ENCODE measurements around the gene SPDYE6.
"Not testable (repeated sequence)": the region's sequence is repeated elsewhere in the genome, so short reads cannot be mapped to it uniquely, and the experiment has no call there.

The SPDYE6 gene

DNA sequence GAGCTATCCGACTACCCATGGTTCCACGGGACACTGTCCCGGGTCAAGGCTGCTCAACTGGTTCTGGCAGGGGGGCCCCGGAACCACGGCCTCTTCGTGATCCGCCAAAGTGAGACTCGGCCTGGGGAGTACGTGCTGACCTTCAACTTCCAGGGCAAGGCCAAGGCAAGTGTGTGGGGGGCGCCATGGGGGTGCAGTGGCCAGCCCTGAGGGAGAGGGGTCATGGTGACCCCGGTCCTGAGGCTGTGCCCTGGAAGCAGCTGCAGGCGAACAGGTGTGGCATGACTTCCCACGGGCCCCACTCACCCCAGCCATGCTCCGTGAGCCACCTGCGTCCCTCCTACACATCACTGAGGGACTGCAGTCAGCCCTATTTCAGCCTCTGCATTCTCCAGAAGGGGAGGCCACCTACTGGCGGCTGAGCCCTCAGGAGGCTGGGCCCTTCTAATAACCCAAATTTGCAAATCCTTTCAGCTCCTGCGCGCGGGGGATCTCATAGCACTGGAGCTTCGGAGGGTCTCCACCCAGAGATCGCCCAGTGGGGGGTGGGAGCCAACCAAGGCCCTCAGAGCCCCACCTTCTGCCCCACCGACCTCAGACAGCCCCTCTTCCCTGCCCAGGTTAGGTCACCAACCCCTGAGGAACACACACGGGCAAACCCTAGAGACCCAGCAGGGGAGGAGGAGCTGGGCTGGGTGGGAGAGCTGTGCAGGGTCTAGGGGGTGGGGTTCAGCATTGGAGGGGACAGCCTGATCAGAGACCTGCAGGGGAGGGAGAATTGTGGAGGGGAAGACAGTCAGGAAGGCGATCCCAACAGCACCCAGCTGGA, 38.8 kb downstream of the SPDYE6 start:
- peak; percentile 60 for DNase-seq (ENCODE audit: low spot score)

DNA sequence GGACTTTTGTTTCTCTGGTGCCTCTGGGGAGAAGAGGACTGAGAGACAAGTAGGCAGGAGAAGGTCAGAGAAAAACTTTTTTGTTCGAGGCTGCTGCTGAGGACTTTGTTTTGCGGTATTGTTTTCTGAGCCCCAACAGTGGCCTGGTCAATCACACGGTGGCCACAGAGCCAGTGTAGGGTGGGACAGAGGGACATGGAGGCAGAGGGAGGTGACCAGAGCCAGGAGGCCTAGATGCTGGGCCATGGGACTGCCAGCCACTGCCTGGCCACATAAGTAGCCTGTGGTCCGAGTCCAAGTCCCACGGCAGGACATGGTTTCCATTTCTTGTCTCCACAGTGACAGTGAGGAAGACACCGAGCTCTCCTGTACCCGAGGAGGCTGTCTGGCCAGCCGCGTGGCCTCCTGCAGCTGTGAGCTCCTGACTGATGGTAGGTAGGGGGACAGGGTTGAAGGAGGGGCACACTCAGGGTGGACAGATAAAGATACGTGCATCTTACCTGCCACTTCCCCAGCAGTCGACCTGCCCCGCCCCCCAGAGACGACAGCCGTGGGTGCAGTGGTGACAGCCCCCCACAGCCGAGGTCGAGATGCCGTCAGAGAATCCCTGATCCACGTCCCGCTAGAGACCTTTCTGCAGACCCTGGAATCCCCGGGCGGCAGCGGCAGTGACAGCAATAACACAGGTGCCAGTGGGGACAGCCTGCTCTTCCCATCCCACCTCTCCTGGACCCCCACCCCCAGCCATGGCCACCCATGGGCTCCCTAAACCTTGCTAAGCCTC, 42.1 kb downstream of the SPDYE6 start:
- DNase-seq (ENCODE audit: low spot score), result no peak

DNA sequence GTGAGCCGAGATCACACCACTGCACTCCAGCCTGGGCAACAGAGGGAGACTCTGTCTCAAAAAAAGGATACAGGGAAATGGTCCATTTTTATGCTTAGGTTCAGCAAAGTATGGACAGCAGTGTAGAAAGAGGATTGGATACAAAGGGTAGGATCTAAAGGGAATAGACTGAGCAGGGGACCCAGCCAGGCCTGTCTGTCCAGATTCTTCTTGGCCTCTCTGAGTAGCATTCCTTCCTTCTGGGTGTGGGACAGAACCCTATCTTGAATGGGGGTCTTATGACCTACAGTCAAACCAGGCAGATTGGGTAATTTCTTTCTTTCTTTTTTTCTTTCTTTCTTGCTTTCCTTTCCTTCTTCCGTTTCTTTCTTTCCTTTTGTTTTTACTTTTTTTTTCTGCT, 43.9 kb downstream of the SPDYE6 start:
- no peak for DNase-seq (ENCODE audit: low spot score)

GRCh38 chr7:102310414-102310815, 45.8 kb downstream of the SPDYE6 start:
- peak; percentile 94 for DNase-seq (ENCODE audit: low spot score)

- DNase-seq (ENCODE audit: low spot score), result no peak
Measured at GRCh38 chr7:102306916-102307677, 49.1 kb downstream of the SPDYE6 start.

DNA sequence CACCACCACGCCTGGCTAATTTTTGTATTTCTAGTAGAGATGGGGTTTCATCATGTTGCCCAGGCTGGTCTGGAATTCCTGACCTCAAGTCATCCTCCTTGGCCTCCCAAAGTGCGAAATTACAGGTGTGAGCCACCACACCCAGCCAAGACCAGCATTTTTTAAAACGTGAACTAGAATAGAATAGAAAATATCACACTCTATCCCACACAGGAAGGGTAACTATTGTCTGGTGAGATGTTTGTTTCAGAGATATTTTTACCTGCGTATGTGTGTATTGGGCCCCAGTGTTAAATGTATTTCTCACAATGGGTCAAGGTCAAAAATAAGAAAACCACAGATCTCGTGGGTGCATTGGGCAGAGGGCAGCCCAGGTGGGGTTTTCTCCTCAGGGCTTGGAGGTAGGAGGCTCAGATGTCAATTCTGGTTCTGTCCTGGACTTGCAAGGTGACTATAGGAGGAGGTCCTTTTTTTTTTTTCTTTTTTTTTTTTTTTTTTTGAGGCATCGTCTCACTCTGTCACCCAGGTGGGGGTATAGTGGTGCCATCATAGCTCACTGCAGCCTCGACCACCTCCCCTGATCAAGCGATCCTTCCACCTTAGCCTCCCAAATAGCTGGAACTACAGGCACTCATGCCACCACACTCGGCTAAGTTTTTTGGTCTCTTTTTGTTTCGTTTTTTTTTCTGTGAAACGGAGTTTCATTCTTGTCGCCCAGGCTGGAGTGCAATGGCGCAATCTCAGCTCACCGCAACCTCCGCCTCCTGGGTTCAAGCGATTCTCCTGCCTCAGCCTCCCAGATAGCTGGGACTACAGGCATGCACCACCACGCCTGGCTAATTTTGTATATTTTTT, 50.6 kb downstream of the SPDYE6 start:
- DNase-seq (ENCODE audit: low spot score), result no peak

DNA sequence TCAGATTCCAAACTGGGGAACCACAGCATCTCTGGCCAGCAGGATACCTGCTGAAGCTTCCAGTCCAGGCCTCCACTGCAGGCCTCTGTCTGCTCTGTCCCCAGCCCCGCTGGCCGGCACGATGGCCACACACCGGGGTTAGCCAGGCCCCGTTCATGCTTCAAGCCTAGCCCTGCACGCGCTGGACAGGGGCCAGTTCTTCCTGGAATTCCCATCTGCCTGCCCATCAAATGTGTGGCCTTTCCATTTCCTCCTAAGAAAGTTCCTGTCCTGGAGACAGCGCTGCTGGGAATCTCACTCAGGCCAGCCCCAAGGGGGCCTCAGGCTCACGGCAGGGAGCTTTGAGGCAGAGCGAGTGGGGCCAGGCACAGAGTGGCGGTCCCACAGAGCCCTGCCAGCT, 51.6 kb downstream of the SPDYE6 start:
- no peak for DNase-seq (ENCODE audit: low spot score)

DNA sequence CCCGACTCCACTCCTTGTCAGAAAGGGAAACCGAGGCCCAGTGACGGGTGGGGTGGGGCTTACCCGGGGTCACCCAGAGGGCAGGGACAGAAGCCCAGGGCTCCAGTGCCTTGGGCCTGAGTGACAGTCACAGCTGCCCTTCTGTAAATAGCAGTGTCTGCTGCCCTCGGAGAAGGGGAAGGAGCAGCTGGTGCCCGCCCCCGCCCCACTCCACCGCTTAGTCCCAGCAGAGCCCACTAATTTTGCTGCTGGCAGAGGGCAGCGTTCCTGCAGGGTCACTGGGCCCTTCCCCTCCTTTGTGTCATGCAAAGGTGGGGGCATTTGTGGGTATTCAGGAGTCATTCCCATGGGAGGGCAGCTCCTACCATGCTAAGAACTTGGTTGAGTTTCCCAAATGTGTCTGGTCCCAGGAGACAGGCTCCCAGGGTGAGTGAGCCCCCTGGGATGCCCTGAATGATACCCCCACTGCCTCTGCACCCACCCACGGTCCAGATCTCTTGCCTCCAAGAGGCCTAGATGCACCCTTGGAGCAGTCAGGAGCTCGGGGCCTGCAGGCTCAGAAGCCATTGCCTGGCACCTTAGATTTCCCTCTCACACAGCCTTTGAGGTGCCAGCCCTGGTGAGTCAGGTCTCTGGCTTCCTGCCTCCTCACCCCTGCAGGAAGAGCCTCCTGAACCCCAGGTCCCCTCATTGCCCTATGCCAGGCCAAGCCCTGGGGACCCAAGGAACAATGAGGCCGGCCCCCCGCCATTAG, 52.4 kb downstream of the SPDYE6 start:
- DNase-seq (ENCODE audit: low spot score), result peak; percentile 72

GRCh38 chr7:102302025-102302424, 54.2 kb downstream of the SPDYE6 start:
- DNase-seq (ENCODE audit: low spot score), result no peak

DNA sequence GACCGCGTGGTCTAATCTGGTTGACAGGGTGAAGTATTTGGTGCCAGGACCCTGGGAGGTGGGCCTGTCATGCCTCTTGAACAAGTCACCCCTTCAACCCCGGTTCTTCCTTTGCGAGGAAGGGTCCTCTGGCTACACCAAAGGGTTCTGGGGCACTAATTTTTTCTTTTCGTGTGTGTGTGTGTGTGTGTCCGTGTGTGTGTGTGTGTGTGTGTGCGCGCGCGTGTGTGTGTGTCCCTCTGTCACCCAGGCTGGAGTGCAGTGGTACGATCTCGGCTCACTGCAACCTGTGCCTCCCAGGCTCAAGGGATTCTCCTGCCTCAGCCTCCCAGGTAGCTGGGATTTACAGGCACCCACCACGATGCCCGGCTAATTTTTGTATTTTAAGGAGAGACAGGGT, 54.9 kb downstream of the SPDYE6 start:
- not testable (repeated sequence) for DNase-seq (ENCODE audit: low spot score)

DNA sequence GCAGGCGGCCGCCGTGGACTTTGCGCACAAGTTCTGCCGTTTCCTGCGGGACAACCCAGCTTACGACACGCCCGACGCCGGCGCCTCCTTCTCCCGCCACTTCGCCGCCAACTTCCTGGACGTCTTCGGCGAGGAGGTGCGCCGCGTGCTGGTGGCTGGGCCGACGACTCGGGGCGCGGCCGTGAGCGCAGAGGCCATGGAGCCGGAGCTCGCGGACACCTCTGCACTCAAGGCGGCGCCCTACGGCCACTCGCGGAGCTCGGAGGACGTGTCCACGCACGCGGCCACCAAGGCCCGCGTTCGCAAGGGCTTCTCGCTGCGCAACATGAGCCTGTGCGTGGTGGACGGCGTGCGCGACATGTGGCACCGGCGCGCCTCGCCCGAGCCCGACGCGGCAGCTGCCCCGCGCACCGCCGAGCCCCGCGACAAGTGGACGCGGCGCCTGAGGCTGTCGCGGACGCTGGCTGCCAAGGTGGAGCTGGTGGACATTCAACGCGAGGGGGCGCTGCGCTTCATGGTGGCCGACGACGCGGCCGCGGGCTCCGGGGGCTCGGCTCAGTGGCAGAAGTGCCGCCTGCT, 55.5 kb downstream of the SPDYE6 start:
- DNase-seq (ENCODE audit: low spot score), result no peak

DNA sequence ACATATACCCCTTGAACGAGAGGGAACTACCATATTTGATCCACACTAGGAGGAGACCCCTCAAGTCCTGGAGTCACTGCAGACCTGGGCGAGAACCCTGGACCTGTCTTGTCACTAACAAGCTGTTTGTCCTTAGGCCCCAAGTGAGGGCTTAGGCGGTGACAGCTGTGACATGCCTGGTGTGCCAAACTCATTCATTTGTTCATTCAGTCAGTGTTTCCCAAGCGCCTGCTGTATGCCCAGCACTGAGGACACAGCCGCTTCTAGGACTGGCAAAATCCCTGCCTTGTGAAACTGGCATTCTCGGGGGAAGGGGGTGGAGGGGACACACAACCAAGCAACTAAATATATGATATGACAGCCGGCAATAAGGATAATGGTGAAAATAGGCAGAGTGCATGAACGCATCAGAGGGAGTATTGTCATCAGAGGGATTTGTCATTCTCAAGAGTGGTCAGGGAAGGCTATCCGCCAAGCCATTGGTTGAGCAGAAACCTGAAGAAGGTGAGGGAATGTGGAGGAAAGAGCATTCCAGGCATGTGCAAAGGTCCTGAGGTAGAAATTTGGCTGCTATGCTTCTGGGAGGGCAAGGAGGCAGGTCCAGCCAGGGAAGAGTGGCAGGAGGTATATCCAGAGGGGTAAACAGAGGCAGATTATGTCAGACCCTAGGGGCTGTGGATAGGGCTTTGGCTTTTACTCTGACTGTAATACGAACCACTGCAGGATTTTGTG, 58.6 kb downstream of the SPDYE6 start:
- DNase-seq (ENCODE audit: low spot score), result no peak

GRCh38 chr7:102296514-102296913, 59.7 kb downstream of the SPDYE6 start:
- DNase-seq (ENCODE audit: low spot score), result no peak

- no peak for DNase-seq (ENCODE audit: low spot score)
Measured at GRCh38 chr7:102296179-102296438, 60.1 kb downstream of the SPDYE6 start.

Measured in D341Med (cell line).